ENCODE data around the gene PRKG1.

PRKG1 gene

GRCh38 chr10:51468424-51468823 lies 394.1 kb downstream of the PRKG1 start:
- no peak for DNase-seq

DNA sequence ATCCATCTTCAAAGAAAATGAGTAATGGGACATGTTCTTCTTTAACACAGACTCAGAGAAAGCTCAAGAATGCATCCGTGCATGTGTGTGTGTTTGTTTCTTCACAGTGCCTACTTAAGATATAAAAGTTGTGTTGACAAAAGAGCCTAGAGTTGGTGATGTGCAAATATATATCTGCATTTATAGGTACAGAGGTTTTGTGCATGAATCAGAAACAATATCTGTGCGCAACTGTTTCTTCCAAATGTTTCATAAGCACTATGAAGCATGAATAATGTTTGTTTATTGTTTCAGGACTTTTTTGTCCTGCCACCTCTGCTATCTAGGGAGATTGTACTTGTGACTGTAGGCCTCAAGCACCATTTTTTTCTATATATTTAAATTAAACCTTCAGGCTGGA lies 395.4 kb downstream of the PRKG1 start:
- no peak for DNase-seq

DNA sequence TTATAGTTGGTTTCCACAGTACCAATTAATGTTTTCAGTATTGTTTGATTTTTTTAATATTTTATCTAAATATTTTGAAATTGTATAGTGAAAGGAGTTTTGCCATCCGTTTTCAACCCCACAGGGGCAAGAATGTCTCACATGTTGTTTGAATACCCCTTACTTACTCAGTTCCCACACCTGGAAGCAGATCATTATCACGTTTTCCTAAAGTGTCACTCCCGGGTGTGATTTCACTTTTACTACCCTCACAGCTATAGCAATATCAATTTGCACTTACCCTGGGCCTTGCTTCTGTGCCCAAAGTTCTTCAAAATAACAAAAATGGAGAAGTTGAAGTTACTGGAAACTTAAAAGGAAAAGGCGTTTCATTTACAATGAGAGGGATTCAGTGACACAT lies 397.0 kb downstream of the PRKG1 start:
- DNase-seq: no peak

- no peak for DNase-seq
Measured at GRCh38 chr10:51472154-51472553, 397.9 kb downstream of the PRKG1 start.

DNA sequence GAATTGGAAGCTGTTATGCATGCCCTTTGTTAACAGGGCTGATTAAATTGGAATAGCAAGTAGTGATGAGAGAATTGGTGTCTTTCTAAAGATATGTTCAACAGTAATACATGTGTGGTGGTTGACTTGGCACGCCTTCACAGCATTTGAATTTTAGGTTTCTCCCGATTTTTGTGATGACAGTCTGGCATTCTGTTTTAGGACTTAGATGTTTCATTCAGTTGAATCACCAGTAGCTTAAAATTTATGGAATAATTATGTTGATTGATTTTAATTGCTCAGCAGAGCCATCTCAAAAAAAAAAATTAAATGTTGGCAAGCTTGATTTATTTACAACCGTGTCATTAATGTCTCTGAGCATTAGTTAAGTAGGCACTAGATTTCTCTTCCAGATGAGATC lies 405.4 kb downstream of the PRKG1 start:
- no peak for DNase-seq

- DNase-seq: no peak
Measured at GRCh38 chr10:51485668-51486067, 411.4 kb downstream of the PRKG1 start.

GRCh38 chr10:51487576-51487975 lies 413.3 kb downstream of the PRKG1 start:
- DNase-seq: no peak

- DNase-seq: no peak
Measured at GRCh38 chr10:51488766-51489408, 414.6 kb downstream of the PRKG1 start.

DNA sequence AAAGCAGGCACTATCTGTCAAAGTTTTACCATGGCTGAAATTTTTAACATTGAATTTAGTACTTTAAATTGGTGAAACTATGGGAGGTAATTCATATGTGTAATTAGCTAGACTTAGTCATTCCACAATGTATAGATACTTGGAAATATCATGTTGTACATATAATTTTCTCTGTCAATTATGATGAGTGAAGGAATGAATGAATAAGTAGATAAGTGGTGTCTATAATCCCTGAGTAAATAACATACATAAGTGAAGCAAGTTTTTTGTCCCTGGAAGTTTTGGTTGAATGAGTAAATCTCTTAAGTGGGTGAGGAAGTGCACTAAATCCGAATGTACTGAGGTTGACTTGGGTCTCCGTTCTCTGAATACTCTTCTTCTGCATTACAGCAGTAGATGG lies 424.1 kb downstream of the PRKG1 start:
- no peak for DNase-seq

GRCh38 chr10:51501396-51501795 lies 427.1 kb downstream of the PRKG1 start:
- no peak for DNase-seq

DNA sequence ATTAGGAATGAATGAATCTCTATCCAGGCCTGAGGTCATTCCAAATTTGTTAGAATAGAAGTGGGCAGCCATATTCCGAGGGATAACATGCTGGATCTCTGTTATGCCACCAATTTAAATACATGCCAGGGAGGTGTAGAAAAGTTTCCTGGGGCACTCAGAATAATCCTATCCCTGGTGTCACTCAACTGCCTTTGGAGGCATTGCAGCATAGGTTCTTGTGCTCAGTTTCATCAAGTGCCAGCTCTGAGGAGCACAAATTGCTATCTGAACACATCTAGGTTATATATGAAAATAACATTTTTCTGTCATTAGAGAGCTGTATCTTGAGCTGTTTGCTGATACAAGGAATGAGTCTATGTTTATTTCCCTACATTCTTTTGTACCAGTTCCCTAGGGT lies 427.8 kb downstream of the PRKG1 start:
- no peak for DNase-seq

DNA sequence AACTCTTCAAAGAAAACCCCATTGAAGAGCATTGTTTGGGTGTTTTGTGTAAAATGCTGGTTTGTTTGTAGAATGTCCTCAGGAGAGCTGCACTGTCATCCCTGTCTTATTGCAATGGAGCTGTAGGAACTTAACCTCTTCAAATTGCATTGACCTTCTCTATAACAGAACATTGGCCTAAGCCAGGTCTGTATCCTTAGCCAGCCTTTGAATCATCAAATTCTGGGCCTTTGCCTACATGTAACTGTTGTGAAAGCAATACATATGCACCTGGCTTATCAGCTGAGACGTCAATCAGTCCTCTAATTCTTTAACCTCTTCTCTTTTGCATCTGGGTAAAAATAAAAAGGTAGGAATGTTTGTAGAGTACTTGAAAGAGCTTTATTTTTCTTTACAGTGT lies 429.1 kb downstream of the PRKG1 start:
- DNase-seq: no peak

- no peak for DNase-seq
Measured at GRCh38 chr10:51507476-51507875, 433.2 kb downstream of the PRKG1 start.

DNA sequence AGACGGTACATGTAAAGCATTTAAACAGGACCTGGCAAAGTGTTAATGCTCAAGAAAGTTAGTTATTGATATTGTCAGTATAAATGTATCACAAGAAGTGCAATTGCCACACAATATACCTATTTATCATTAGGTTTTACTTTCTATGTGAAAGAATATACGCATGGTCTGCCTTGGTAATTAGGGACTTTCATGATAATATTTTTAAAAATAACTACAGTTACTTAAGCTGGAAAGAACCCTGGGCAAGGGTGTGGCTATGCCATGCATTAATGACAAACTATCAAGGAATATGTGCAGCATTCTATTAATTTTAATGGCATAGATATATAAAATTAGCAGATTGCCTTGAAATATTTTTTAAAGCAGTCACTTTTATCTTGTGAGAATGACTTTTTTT lies 433.9 kb downstream of the PRKG1 start:
- DNase-seq: no peak

GRCh38 chr10:51510231-51510630 lies 435.9 kb downstream of the PRKG1 start:
- DNase-seq: no peak

DNA sequence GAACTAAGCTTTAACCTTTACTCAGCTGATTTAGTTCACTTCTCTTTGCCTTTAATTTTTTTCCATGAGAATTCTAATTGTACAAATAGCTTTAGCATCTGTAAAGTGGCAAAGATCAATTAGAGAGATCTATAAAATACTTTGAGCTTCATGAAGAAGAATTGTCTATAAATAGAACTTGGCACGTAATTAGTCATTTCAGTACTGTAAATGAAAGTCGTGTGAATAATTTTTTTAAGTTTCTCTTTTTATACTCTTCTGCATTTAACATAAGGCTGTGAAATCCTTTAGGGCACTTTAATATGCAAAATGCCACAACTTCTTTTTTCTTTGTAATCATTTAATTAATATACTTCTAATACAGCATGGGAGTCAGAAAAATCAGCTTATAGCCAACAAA lies 447.3 kb downstream of the PRKG1 start:
- no peak for DNase-seq

- DNase-seq: no peak
Measured at GRCh38 chr10:51522858-51523257, 448.6 kb downstream of the PRKG1 start.

DNA sequence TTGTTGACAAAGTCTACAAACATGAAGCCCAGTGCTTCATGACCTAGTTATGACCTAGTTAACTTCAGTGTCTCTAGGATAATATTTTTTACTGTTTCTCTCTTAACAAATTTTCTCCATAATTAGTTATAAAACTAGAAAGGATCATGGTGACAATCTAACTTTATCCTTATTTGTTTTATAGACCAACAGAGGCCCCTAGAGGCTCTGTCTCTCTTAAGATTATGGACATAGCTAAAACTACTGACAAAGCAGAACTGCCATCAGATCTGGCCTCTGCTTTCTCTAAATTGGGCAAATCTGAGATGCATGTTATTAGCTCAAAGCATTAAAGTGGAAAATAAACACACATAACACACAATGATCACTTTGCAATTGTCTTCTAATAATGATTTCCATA lies 449.2 kb downstream of the PRKG1 start:
- DNase-seq: no peak

GRCh38 chr10:51524041-51524440 lies 449.8 kb downstream of the PRKG1 start:
- DNase-seq: no peak

- no peak for DNase-seq
Measured at GRCh38 chr10:51527522-51528219, 453.4 kb downstream of the PRKG1 start.

DNA sequence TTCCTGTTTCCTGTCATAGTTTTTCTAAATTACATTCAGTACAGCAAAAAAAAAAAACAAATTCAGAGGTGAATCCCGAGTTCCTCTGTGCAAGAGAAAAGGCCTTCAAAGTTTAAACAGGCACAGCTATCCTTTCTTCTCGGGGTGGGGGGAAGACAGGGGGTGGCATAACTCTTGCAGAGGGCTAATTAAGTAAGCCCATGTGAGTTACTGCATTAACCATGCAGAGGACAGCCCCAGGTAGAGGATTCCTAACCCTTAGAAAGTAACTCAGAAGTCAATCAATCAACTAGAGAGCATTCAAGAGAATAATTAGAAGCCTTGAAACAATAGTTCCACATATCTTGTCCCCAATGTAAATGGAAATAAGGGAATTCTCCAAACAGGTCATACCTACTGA lies 454.2 kb downstream of the PRKG1 start:
- no peak for DNase-seq

DNA sequence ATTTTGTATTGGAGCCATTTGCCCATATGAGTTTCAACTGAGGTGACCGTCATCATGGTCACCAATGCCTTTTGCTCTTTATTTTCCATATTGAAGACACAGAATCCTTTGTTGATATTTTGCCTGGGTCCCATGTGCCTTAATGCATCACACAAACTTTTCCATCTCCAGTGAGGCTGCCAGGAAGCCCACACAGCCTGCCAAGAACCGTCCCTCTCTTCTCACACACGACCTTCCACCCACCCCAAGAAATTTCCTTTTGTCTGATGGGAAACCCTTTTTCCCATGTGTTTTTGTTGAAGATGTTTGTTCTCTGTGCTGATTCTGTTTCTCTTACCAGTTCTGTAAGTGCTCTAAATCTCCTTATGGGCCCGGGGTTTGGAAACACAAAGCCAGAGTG lies 456.3 kb downstream of the PRKG1 start:
- no peak for DNase-seq

GRCh38 chr10:51532044-51532443 lies 457.8 kb downstream of the PRKG1 start:
- DNase-seq: no peak

GRCh38 chr10:51542853-51543252 lies 468.6 kb downstream of the PRKG1 start:
- no peak for DNase-seq

- DNase-seq: no peak
Measured at GRCh38 chr10:51544933-51545332, 470.6 kb downstream of the PRKG1 start.
